ENCODE measurements around the gene TMEM109. TPM values are rescaled to one million over a fixed set of nuclear protein-coding genes. Genes with fewer than 3 reads are reported as not detected.

Gene TMEM109
- total and polyA plus RNA-seq, 2 experiments from 2014 or later, result 17.4 to 17.7 TPM

DNA sequence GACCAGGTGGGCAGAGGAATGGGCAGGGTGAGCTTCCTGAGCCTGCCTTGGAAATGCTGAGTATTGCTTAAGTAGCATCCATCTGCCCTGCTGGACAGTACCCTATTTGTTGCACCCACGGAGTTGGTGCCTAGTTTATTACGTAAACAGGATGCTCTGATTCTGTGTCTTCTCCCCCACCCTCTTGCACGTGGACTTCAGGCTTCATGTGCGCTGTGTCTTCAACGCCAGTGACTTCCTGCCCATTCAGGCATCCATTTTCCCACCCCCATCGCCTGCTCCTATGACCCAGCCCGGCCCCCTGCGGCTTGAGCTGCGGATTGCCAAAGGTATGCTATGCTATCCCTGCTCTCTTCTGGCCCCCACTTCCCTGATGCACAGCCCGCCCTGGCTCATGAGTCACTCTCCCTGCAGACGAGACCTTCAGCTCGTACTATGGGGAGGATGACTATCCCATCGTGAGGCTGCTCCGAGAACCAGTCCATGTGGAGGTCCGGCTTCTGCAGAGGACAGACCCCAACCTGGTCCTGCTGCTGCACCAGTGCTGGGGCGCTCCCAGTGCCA is 40.9 kb upstream of the TMEM109 start:
- Histone ChIP-seq H3K9me2 (ENCODE audit: insufficient read depth) (no peaks in the 10 kb centered on the region), H3K4me1 (ENCODE audit: insufficient read depth) (no peaks in the 10 kb centered on the region), H3K27ac (ENCODE audit: low read depth) (no peak overlapping the region), H2AFZ (no peak overlapping the region), H4K20me1 (replicated peaks; ENCODE audit: insufficient read depth) (no peaks in the 10 kb centered on the region), H3K36me3 (ENCODE audit: insufficient read depth) (no peaks in the 10 kb centered on the region), H3K4me2 (no peak overlapping the region), H3F3A (replicated peaks; ENCODE audit: low read depth) (no peaks in the 10 kb centered on the region), H3K27me3 (ENCODE audit: insufficient read depth) (no peaks in the 10 kb centered on the region), H3K4me3 (no peak overlapping the region), H3K79me2 (replicated peaks; ENCODE audit: insufficient read depth) (no peaks in the 10 kb centered on the region)
- TF ChIP-seq STAT1 (IDR thresholded peaks at IDR 0.05; ENCODE audit: unreplicated experiment) (no peak), CREB1 (CRISPR knock-in tag; IDR thresholded peaks at IDR 0.05; ENCODE audit: low read depth) (no peak), CTCF (conservative IDR thresholded peaks at IDR 0.05; ENCODE audit: low read depth in 2 of 2) (no peak), REST (IDR thresholded peaks at IDR 0.05; ENCODE audit: unreplicated experiment) (no peak), ZNF462 (CRISPR knock-in tag; IDR thresholded peaks at IDR 0.05) (no peak), ZNF331 (CRISPR knock-in tag; IDR thresholded peaks at IDR 0.05; ENCODE audit: low read depth) (no peak), POLR2AphosphoS5 (IDR thresholded peaks at IDR 0.05; ENCODE audit: low read depth) (no peak), ZNF114 (CRISPR knock-in tag; IDR thresholded peaks at IDR 0.05) (no peak), JUNB (IDR thresholded peaks at IDR 0.05; ENCODE audit: unreplicated experiment) (no peak), NANOG (IDR thresholded peaks at IDR 0.05; ENCODE audit: borderline replicate concordance) (no peak)
- no peak overlapping the region for H3K27ac Mint-ChIP-seq
- no peaks in the 10 kb centered on the region; the same call in 2 of the 3 replicates for H3K9me3 Mint-ChIP-seq
- ATAC-seq, result peak; percentile 48
- peak; percentile 72 for DNase-seq (ENCODE audit: low spot score)
- peaks cover 2% of the 10 kb centered on the region for H3K27me3 Mint-ChIP-seq (ENCODE audit: insufficient read depth, low read depth, poor library complexity)
- H3K4me1 Mint-ChIP-seq, result peaks cover 6% of the 10 kb centered on the region; the same call in 2 of the 3 replicates
- no peaks in the 10 kb centered on the region for H3K36me3 Mint-ChIP-seq (ENCODE audit: low read depth)
- no peak overlapping the region for H3K4me3 Mint-ChIP-seq

All from GM23338 (cell line).